ACC112 (cell line): ENCODE data around the gene MCIDAS.

ENCODE experiments used
- H2AFZ ChIP-seq: fragments of 200-600 bp; sonication (generic); one replicate; pipeline ENCODE4 v1.6.0; 2017; ENCODE audit warnings: antibody characterized with exemption, low read length; ENCODE audit not compliant: unreplicated experiment
- H3K27ac ChIP-seq: fragments of 200-600 bp; sonication (generic); 2 replicates; pipeline ENCODE4 v1.5.1; 2014; ENCODE audit warnings: low read depth, mild to moderate bottlenecking, antibody characterized with exemption, low read length, moderate library complexity
- H3K27me3 ChIP-seq: fragments of 200-600 bp; sonication (generic); 2 replicates; pipeline ENCODE4 v1.6.1; 2014; ENCODE audit warnings: mild to moderate bottlenecking, antibody characterized with exemption, low read length, moderate library complexity, mixed read lengths; ENCODE audit not compliant: insufficient read depth
- H3K36me3 ChIP-seq: fragments of 200-600 bp; sonication (generic); 2 replicates; pipeline ENCODE4 v1.6.1; 2016; ENCODE audit warnings: mild to moderate bottlenecking, antibody characterized with exemption, low read length, moderate library complexity, mixed read lengths; ENCODE audit not compliant: insufficient read depth
- H3K4me1 ChIP-seq: fragments of 200-600 bp; sonication (generic); one replicate; pipeline ENCODE4 v1.6.1; 2016; ENCODE audit warnings: low read length, mixed read lengths; ENCODE audit not compliant: insufficient read depth, unreplicated experiment, control insufficient read depth
- H3K4me3 ChIP-seq: fragments of 200-600 bp; sonication (generic); 2 replicates; pipeline ENCODE4 v1.5.1; 2014; ENCODE audit warnings: mild to moderate bottlenecking, low read depth, low read length
- H3K79me2 ChIP-seq: fragments of 200-600 bp; sonication (generic); one replicate; pipeline ENCODE4 v1.6.0; 2016; ENCODE audit warnings: low read length; ENCODE audit not compliant: control insufficient read depth, unreplicated experiment, insufficient read depth

Gene MCIDAS

GRCh38 chr5:55231919-55232270 lies 4.8 kb upstream of the MCIDAS start:
- H3K27me3 ChIP-seq, result peaks cover 72% of the 10 kb centered on the region

DNA sequence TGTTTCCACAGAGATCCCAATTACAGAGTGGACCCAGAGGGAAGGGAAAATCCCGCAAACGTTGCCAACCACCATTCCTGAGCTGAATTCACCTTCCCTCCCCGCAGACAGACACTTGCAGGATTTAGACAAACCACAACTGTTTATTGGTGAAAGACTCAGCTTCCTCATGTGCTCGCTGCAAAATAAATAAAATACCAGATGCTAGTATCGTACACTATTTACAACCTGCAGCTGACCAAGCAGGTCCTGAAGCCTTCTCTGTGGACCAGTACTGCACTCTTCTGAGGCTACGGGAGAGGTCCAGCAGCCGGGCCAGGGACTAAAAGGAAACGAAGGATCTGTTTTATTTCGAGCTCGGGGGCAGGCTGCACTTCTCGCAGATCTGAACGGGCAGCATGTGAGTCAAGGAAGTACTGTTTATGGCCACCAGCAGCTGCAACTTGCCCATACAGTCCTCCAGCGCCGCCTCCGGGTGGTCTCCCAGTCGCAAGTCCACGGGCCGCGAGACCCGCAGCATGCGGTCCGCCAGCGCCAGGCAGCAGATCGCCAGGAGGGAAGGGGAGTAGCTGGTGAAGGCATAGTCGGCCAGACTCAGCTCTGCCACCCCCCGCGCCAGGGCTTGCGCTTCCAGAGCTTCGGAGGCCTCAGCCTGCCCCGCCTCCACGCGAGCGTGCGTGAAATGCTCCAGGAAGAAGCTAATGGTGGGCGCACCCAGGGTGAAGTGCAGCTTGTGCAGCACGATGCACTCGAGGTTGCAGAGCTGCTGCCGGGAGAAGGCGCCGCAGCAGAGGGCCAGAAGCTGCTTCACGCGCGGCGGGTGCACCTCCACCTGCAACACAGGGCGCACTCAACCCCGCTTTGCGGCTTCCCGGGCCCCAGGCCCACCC lies 4.2 kb upstream of the MCIDAS start:
- H3K4me3 ChIP-seq, result peak overlapping the region; percentile 77
- no peak overlapping the region for H2AFZ ChIP-seq
- H3K36me3 ChIP-seq, result no peaks in the 10 kb centered on the region
- H3K27ac ChIP-seq, result no peak overlapping the region
- peaks cover 4% of the 10 kb centered on the region for H3K4me1 ChIP-seq
- H3K79me2 ChIP-seq, result no peaks in the 10 kb centered on the region
- peaks cover 76% of the 10 kb centered on the region for H3K27me3 ChIP-seq

More at GRCh38 chr5:55231919-55232270, 4.8 kb upstream of the MCIDAS start:
- Histone ChIP-seq H2AFZ (no peak overlapping the region), H3K79me2 (no peaks in the 10 kb centered on the region), H3K4me3 (peak overlapping the region; percentile 77), H3K36me3 (no peaks in the 10 kb centered on the region), H3K4me1 (peaks cover 4% of the 10 kb centered on the region), H3K27ac (no peak overlapping the region)

- no peaks in the 10 kb centered on the region for H3K79me2 ChIP-seq
- H3K4me3 ChIP-seq, result no peak overlapping the region
- H3K27ac ChIP-seq, result no peak overlapping the region
- peaks cover 4% of the 10 kb centered on the region for H3K4me1 ChIP-seq
- no peak overlapping the region for H2AFZ ChIP-seq
- no peaks in the 10 kb centered on the region for H3K36me3 ChIP-seq
- peaks cover 88% of the 10 kb centered on the region for H3K27me3 ChIP-seq
Observed at GRCh38 chr5:55230086-55230629, 3.0 kb upstream of the MCIDAS start.

DNA sequence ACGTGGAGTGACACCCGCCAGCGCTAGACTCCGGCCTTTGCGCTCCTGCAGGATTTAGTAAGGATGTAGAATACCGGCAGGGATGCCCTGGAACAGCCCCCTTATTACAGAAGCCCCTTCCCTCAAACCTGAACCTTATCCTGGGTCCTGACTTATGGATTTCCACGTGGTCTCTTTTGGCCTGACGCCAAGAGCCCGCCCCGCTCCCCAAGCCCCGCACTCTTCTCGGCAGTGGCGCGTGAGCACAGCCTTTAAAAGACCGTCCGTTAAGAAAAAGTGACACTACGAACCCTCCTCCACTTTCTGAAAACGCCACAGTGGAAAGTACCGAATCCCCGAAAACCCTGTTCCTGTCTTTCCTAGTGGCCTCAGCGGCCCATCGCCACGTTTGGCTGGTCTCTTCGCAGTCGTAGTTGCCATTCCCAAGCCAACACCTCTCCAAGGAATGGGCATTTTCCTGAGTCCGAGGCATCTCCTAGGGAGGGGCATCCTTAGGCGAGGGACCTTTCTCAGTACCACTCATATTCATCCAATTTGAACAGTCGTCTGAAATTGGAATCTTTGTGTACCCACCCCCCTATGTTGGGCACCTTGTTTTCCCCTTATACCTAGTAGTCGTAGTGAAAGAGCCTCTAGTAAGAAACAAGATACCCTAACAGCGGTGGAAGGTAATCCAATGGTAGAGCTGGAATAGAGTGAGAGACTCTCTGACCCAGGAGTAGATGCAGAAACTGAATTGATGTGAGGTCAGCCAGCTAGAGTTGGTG lies 732 bp upstream of the MCIDAS start:
- no peaks in the 10 kb centered on the region for H3K79me2 ChIP-seq
- H3K27me3 ChIP-seq, result peaks cover 100% of the 10 kb centered on the region
- peaks cover 4% of the 10 kb centered on the region for H3K4me1 ChIP-seq
- H3K36me3 ChIP-seq, result no peaks in the 10 kb centered on the region
- peak overlapping the region; percentile 79 for H2AFZ ChIP-seq
- peak overlapping the region; percentile 76 for H3K4me3 ChIP-seq
- no peak overlapping the region for H3K27ac ChIP-seq

- Histone ChIP-seq H3K4me1 (no peaks in the 10 kb centered on the region), H3K27me3 (peaks cover 98% of the 10 kb centered on the region), H3K79me2 (no peaks in the 10 kb centered on the region), H3K4me3 (peak overlapping the region; percentile 76), H3K27ac (no peak overlapping the region), H3K36me3 (no peaks in the 10 kb centered on the region), H2AFZ (peak overlapping the region; percentile 79)
Observed at GRCh38 chr5:55226027-55226933, 835 bp downstream of the MCIDAS start.

GRCh38 chr5:55225346-55225745 lies 1.8 kb downstream of the MCIDAS start:
- no peaks in the 10 kb centered on the region for H3K79me2 ChIP-seq
- peaks cover 98% of the 10 kb centered on the region for H3K27me3 ChIP-seq
- no peaks in the 10 kb centered on the region for H3K36me3 ChIP-seq
- no peak overlapping the region for H3K27ac ChIP-seq
- H3K4me1 ChIP-seq, result no peaks in the 10 kb centered on the region
- no peak overlapping the region for H2AFZ ChIP-seq
- no peak overlapping the region for H3K4me3 ChIP-seq

DNA sequence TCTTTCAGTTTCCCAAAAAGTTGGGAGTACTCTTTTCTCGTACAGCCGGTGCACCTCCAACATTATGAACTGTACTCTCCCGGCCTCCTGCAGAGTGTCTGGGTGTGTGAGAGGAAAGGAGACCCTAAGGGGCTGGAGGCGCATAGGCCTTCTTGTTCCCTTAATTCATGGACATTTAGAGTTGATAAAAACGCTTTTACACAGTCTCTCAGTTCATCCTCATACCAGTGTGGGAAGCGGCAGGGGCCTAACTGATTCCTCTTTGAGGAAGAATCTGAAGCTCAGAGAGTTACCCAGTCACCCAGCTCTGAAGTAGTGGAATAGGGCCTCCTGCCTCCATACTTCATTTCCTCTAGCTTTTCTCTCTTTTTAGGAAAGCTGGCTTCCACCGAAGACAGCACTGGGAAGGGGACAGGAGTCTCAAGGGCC lies 3.3 kb downstream of the MCIDAS start:
- Histone ChIP-seq H3K4me3 (no peak overlapping the region), H3K36me3 (no peaks in the 10 kb centered on the region), H3K27ac (no peak overlapping the region), H3K27me3 (peaks cover 91% of the 10 kb centered on the region), H3K79me2 (no peaks in the 10 kb centered on the region), H2AFZ (no peak overlapping the region), H3K4me1 (no peaks in the 10 kb centered on the region)

- no peak overlapping the region for H3K27ac ChIP-seq
- H3K4me3 ChIP-seq, result no peak overlapping the region
- no peaks in the 10 kb centered on the region for H3K4me1 ChIP-seq
- H3K79me2 ChIP-seq, result no peaks in the 10 kb centered on the region
- H3K27me3 ChIP-seq, result peaks cover 86% of the 10 kb centered on the region
- H3K36me3 ChIP-seq, result no peaks in the 10 kb centered on the region
- no peak overlapping the region for H2AFZ ChIP-seq
Observed at GRCh38 chr5:55222985-55223811, 3.9 kb downstream of the MCIDAS start.

- Histone ChIP-seq H3K79me2 (no peaks in the 10 kb centered on the region), H3K36me3 (no peaks in the 10 kb centered on the region), H3K4me1 (no peaks in the 10 kb centered on the region), H3K4me3 (no peak overlapping the region), H2AFZ (no peak overlapping the region), H3K27me3 (peaks cover 78% of the 10 kb centered on the region), H3K27ac (no peak overlapping the region)
Observed at GRCh38 chr5:55222092-55222984, 4.8 kb downstream of the MCIDAS start.
